PFSK-1 (cell line): ENCODE data around the gene DOCK1.

Source experiments
- POLR2AphosphoS5 ChIP-seq: IDR thresholded peaks from 2 replicates; pipeline ENCODE4 v1.6.1; 2012; ENCODE audit warnings: low read depth, mild to moderate bottlenecking, control low read depth, low read length, moderate library complexity
- REST ChIP-seq, 2 experiments: IDR thresholded peaks; 2 replicates each; pipeline versions ENCODE4 v1.6.1 to v1.8.0; 2011 to 2012; ENCODE audit warnings: low read depth in 2 of 2, low read length in 2 of 2, control low read depth in 1 of 2, inconsistent platforms in 1 of 2, mild to moderate bottlenecking in 1 of 2, moderate library complexity in 1 of 2; ENCODE audit not compliant: insufficient read depth in 1 of 2

GRCh38 chr10:126948355-126949160, 43.3 kb downstream of the DOCK1 start:
- TF ChIP-seq POLR2AphosphoS5 (no peak), REST (IDR thresholded peaks at IDR 0.05; ENCODE audit: insufficient read depth in 1 of 2, low read depth in 2 of 2, low read length in 2 of 2) (no peak)
